Activated naive CD4-positive, alpha-beta T cell treated with anti-CD3 and anti-CD28 coated beads, Interleukin-2, amount 10 ng/mL, durations not matched to agents 7 days and 5 days (primary cell): ENCODE results near the gene RTN3.

Source experiments
- CTCF ChIA-PET: fragments of 350-600 bp; sonication (Branson Sonifier 250); formaldehyde crosslinking; loops from one replicate; lab custom pipeline; 2021; ENCODE audit warnings: antibody characterized with exemption; lab: Charles Lee
- DNase-seq: peaks from one replicate; pipeline ENCODE4 v3.0.0-alpha.2; 2020
- H3K27ac Mint-ChIP-seq: one replicate; pipeline ENCODE4 v1.8.0; 2021; ENCODE audit warnings: mild to moderate bottlenecking, moderate library complexity, mixed read lengths
- H3K27me3 Mint-ChIP-seq: one replicate; pipeline ENCODE4 v1.8.0; 2021; ENCODE audit warnings: mild to moderate bottlenecking, mixed read lengths
- H3K36me3 Mint-ChIP-seq: one replicate; pipeline ENCODE4 v1.8.0; 2021; ENCODE audit warnings: mixed read lengths
- H3K4me1 Mint-ChIP-seq: one replicate; pipeline ENCODE4 v1.8.0; 2021; ENCODE audit warnings: mixed read lengths
- H3K4me3 Mint-ChIP-seq: one replicate; pipeline ENCODE4 v1.8.0; 2021; ENCODE audit warnings: mild to moderate bottlenecking, moderate library complexity, mixed read lengths
- H3K9me3 Mint-ChIP-seq: one replicate; pipeline ENCODE4 v1.8.0; 2021; ENCODE audit warnings: mixed read lengths

The RTN3 gene

GRCh38 chr11:63694596-63694995 lies 13.3 kb downstream of the RTN3 start:
- H3K36me3 Mint-ChIP-seq, result peaks cover 3% of the 10 kb centered on the region
- H3K27ac Mint-ChIP-seq, result no peak overlapping the region
- no peak for DNase-seq
- H3K4me3 Mint-ChIP-seq, result no peak overlapping the region
- CTCF ChIA-PET, result interaction anchor here (1.0 kb wide), 1 partner anchor 44 kb away, joined by 6 read pairs; no protein-coding TSS in a partner anchor
- H3K4me1 Mint-ChIP-seq, result peaks cover 2% of the 10 kb centered on the region
- no peaks in the 10 kb centered on the region for H3K9me3 Mint-ChIP-seq
- no peaks in the 10 kb centered on the region for H3K27me3 Mint-ChIP-seq

- no peak for DNase-seq
- CTCF ChIA-PET, result interaction anchor here (0.6 to 1.4 kb wide), 2 partner anchors 21 to 220 kb away, joined by 3 to 5 read pairs; no protein-coding TSS in a partner anchor
- H3K27me3 Mint-ChIP-seq, result no peaks in the 10 kb centered on the region
Measured at GRCh38 chr11:63698976-63699733, 17.9 kb downstream of the RTN3 start.

GRCh38 chr11:63699896-63700295 lies 18.6 kb downstream of the RTN3 start:
- no peak overlapping the region for H3K4me3 Mint-ChIP-seq
- peaks cover 2% of the 10 kb centered on the region for H3K36me3 Mint-ChIP-seq
- no peaks in the 10 kb centered on the region for H3K9me3 Mint-ChIP-seq
- CTCF ChIA-PET, result interaction anchor here (1.4 kb wide), 1 partner anchor 221 kb away, joined by 5 read pairs; no protein-coding TSS in a partner anchor
- H3K27ac Mint-ChIP-seq, result no peak overlapping the region
- no peak for DNase-seq
- peaks cover 5% of the 10 kb centered on the region for H3K4me1 Mint-ChIP-seq
- no peaks in the 10 kb centered on the region for H3K27me3 Mint-ChIP-seq

More at GRCh38 chr11:63698976-63699733, 17.9 kb downstream of the RTN3 start:
- Mint-ChIP-seq H3K27ac (no peak overlapping the region), H3K9me3 (no peaks in the 10 kb centered on the region), H3K4me1 (peaks cover 2% of the 10 kb centered on the region), H3K4me3 (no peak overlapping the region), H3K36me3 (peaks cover 2% of the 10 kb centered on the region)

- peaks cover 4% of the 10 kb centered on the region for H3K4me1 Mint-ChIP-seq
- CTCF ChIA-PET, result interaction anchor here (0.6 kb wide), 1 partner anchor 15 kb away, joined by 3 read pairs; no protein-coding TSS in a partner anchor
- H3K27me3 Mint-ChIP-seq, result no peaks in the 10 kb centered on the region
- no peak overlapping the region for H3K4me3 Mint-ChIP-seq
- H3K27ac Mint-ChIP-seq, result no peak overlapping the region
- H3K36me3 Mint-ChIP-seq, result peaks cover 2% of the 10 kb centered on the region
- no peak for DNase-seq
- no peaks in the 10 kb centered on the region for H3K9me3 Mint-ChIP-seq
Measured at GRCh38 chr11:63705526-63705925, 24.2 kb downstream of the RTN3 start.

- no peak overlapping the region for H3K4me3 Mint-ChIP-seq
- H3K9me3 Mint-ChIP-seq, result no peaks in the 10 kb centered on the region
- no peaks in the 10 kb centered on the region for H3K36me3 Mint-ChIP-seq
- no peaks in the 10 kb centered on the region for H3K27me3 Mint-ChIP-seq
- peaks cover 4% of the 10 kb centered on the region for H3K4me1 Mint-ChIP-seq
- no peak for DNase-seq
- CTCF ChIA-PET, result interaction anchor here (1.1 to 1.3 kb wide), 2 partner anchors 69 to 229 kb away, joined by 3 read pairs; no protein-coding TSS in a partner anchor
- H3K27ac Mint-ChIP-seq, result no peak overlapping the region
Measured at GRCh38 chr11:63708764-63709163, 27.5 kb downstream of the RTN3 start.

- H3K4me3 Mint-ChIP-seq, result no peak overlapping the region
- no peaks in the 10 kb centered on the region for H3K36me3 Mint-ChIP-seq
- no peaks in the 10 kb centered on the region for H3K27me3 Mint-ChIP-seq
- no peaks in the 10 kb centered on the region for H3K9me3 Mint-ChIP-seq
- H3K27ac Mint-ChIP-seq, result no peak overlapping the region
- H3K4me1 Mint-ChIP-seq, result peaks cover 4% of the 10 kb centered on the region
- CTCF ChIA-PET, result interaction anchor here (1.1 to 1.3 kb wide), 2 partner anchors 70 to 230 kb away, joined by 3 read pairs; no protein-coding TSS in a partner anchor
- DNase-seq, result no peak
Measured at GRCh38 chr11:63709336-63709884, 28.1 kb downstream of the RTN3 start.

- Mint-ChIP-seq H3K9me3 (no peaks in the 10 kb centered on the region), H3K27ac (no peak overlapping the region), H3K4me1 (no peaks in the 10 kb centered on the region), H3K36me3 (peaks cover 2% of the 10 kb centered on the region), H3K27me3 (no peaks in the 10 kb centered on the region), H3K4me3 (no peak overlapping the region)
- DNase-seq, result no peak
- CTCF ChIA-PET, result interaction anchor here (0.5 kb wide), 1 partner anchor 48 kb away, joined by 5 read pairs; no protein-coding TSS in a partner anchor
Measured at GRCh38 chr11:63710476-63711217, 29.3 kb downstream of the RTN3 start.

GRCh38 chr11:63711838-63712237 lies 30.5 kb downstream of the RTN3 start:
- CTCF ChIA-PET, result no interaction called here
- no peaks in the 10 kb centered on the region for H3K9me3 Mint-ChIP-seq
- no peak for DNase-seq
- no peak overlapping the region for H3K4me3 Mint-ChIP-seq
- no peaks in the 10 kb centered on the region for H3K27me3 Mint-ChIP-seq
- H3K4me1 Mint-ChIP-seq, result no peaks in the 10 kb centered on the region
- no peak overlapping the region for H3K27ac Mint-ChIP-seq
- H3K36me3 Mint-ChIP-seq, result peaks cover 2% of the 10 kb centered on the region

- no peaks in the 10 kb centered on the region for H3K27me3 Mint-ChIP-seq
- DNase-seq, result no peak
- no peaks in the 10 kb centered on the region for H3K9me3 Mint-ChIP-seq
- peaks cover 4% of the 10 kb centered on the region for H3K36me3 Mint-ChIP-seq
- no peak overlapping the region for H3K4me3 Mint-ChIP-seq
- no peak overlapping the region for H3K27ac Mint-ChIP-seq
- CTCF ChIA-PET, result interaction anchor here (0.9 to 1.4 kb wide), 2 partner anchors 14 to 31 kb away, joined by 4 read pairs; no protein-coding TSS in a partner anchor
- H3K4me1 Mint-ChIP-seq, result no peaks in the 10 kb centered on the region
Measured at GRCh38 chr11:63713766-63714165, 32.5 kb downstream of the RTN3 start.

GRCh38 chr11:63716046-63716445 lies 34.7 kb downstream of the RTN3 start:
- H3K27me3 Mint-ChIP-seq, result no peaks in the 10 kb centered on the region
- CTCF ChIA-PET, result no interaction called here
- H3K9me3 Mint-ChIP-seq, result no peaks in the 10 kb centered on the region
- H3K27ac Mint-ChIP-seq, result no peak overlapping the region
- H3K4me1 Mint-ChIP-seq, result no peaks in the 10 kb centered on the region
- no peak overlapping the region for H3K4me3 Mint-ChIP-seq
- no peak for DNase-seq
- peaks cover 6% of the 10 kb centered on the region for H3K36me3 Mint-ChIP-seq

- H3K27me3 Mint-ChIP-seq, result no peaks in the 10 kb centered on the region
- H3K36me3 Mint-ChIP-seq, result peaks cover 6% of the 10 kb centered on the region
- DNase-seq, result no peak
- H3K9me3 Mint-ChIP-seq, result no peaks in the 10 kb centered on the region
- H3K4me3 Mint-ChIP-seq, result no peak overlapping the region
- H3K4me1 Mint-ChIP-seq, result no peaks in the 10 kb centered on the region
- no peak overlapping the region for H3K27ac Mint-ChIP-seq
- CTCF ChIA-PET, result no interaction called here
Measured at GRCh38 chr11:63719001-63719400, 37.7 kb downstream of the RTN3 start.

GRCh38 chr11:63719987-63720386 lies 38.7 kb downstream of the RTN3 start:
- Mint-ChIP-seq H3K36me3 (peaks cover 6% of the 10 kb centered on the region), H3K27ac (no peak overlapping the region), H3K4me1 (no peaks in the 10 kb centered on the region), H3K27me3 (no peaks in the 10 kb centered on the region), H3K4me3 (no peak overlapping the region), H3K9me3 (no peaks in the 10 kb centered on the region)
- no peak for DNase-seq
- CTCF ChIA-PET, result interaction anchor here (0.7 to 1.0 kb wide), 2 partner anchors 14 to 21 kb away, joined by 3 read pairs; no protein-coding TSS in a partner anchor

- Mint-ChIP-seq H3K4me1 (no peaks in the 10 kb centered on the region), H3K36me3 (peaks cover 4% of the 10 kb centered on the region), H3K4me3 (no peak overlapping the region), H3K27ac (no peak overlapping the region), H3K27me3 (no peaks in the 10 kb centered on the region), H3K9me3 (no peaks in the 10 kb centered on the region)
- CTCF ChIA-PET, result interaction anchor here (0.7 to 1.0 kb wide), 2 partner anchors 15 to 21 kb away, joined by 3 read pairs; no protein-coding TSS in a partner anchor
- DNase-seq, result no peak
Measured at GRCh38 chr11:63720611-63721010, 39.3 kb downstream of the RTN3 start.

- CTCF ChIA-PET, result no interaction called here
- Mint-ChIP-seq H3K27ac (no peak overlapping the region), H3K27me3 (no peaks in the 10 kb centered on the region), H3K36me3 (no peaks in the 10 kb centered on the region), H3K4me3 (no peak overlapping the region), H3K4me1 (no peaks in the 10 kb centered on the region), H3K9me3 (no peaks in the 10 kb centered on the region)
- DNase-seq, result no peak
Measured at GRCh38 chr11:63729326-63729725, 48.0 kb downstream of the RTN3 start.
